Hindlimb muscle (tissue), 1 donor: ENCODE measurements around the gene MAP7D1. TPM values are rescaled to one million over a fixed set of nuclear protein-coding genes. Genes with fewer than 3 reads are reported as not detected.
"Not testable (repeated sequence)": the region's sequence is repeated elsewhere in the genome, so short reads cannot be mapped to it uniquely, and the experiment has no call there.

Experiments
- DNase-seq: peaks from one replicate; pipeline ENCODE4 v3.0.0-alpha.2; 2013
- polyA plus RNA-seq: library from polyadenylated mRNA; unstranded; fragments of 120-200 nt; gene quantifications from one replicate; pipeline ENCODE4 v1.2.1, GENCODE V29; 2013; ENCODE audit not compliant: insufficient read length

The MAP7D1 gene
- polyA plus RNA-seq, 1 donor = 161 TPM

GRCh38 chr1:36204347-36204909, 48.5 kb downstream of the MAP7D1 start:
- DNase-seq = no peak

DNA sequence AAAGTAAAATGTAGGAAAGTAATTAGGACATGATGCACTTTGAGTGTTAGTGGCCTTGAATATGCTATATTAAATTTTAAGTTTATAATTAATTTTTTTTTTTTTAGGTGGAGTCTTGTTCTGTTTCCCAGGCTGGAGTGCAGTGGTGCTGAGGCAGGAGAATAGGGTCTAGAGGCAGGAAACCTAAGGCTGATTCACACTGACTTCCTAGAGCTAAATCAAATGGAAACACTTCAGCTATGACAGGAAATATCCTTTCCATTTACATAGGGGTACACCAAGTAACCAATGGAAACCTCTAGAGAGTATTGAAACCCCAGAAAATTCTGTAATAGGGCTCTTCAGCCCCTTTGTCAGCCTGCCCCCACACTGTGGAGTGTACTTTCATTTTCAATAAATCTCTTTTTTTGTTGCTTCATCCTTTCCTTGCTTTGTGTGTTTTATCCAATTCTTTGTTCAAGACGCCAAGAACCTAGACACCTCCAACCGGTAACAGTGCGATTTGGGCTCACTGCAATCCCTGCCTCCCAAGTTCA, 50.4 kb downstream of the MAP7D1 start:
- DNase-seq = no peak

DNA sequence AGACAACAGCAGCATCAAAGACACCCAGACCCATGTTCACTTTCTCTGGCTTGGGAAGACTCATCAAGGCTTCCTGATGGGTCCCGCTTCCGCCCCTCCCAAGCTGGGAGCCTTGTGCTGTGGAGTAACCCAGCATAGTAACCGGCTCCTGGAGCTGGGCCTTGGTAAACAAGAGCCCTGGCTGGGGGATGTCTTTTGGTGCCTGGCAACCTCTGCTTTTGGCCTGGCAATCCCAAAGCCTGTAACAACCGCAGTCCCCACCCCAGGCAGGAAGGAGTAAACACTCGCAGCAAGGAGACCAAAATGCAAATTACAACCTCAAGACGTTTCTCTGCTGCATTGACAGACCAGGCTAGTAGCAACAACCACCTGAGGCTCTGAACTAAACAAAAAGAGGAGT, 51.4 kb downstream of the MAP7D1 start:
- DNase-seq = no peak

DNA sequence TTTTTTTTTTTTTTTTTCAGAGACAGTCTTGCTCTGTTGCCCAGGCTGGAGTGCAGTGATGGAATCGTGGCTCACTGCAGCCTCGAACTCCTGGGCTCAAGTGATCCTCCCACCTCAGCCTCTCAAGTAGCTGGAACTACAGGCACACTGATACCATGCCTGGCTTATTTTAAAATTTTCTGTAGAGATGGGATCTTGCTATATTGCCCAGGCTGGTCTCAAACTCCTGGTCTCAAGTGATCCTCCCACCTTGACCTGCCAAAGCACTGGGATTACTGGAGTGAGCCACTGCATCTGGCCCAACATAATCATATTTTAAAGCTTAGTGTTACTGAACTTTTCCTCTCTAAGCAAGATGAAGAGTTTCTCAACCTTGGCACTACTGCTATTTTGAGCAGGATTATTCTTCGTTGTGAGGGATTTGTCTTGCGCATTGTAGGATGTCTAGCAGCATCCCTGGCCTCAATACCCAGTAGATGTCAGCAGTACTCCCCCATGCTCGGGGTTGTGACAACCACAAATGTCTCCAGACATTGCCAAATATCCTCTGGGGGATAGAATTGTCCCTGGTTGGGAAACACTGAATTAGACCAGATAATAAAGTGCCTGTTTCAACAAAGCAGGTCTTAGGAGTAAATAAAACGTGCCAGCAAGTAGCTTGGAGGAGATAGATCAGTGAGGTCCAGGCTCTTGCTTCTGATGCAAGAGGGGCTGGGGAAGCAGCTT, 53.2 kb downstream of the MAP7D1 start:
- DNase-seq = no peak

- DNase-seq = no peak
Measured at GRCh38 chr1:36211307-36211706, 55.3 kb downstream of the MAP7D1 start.

DNA sequence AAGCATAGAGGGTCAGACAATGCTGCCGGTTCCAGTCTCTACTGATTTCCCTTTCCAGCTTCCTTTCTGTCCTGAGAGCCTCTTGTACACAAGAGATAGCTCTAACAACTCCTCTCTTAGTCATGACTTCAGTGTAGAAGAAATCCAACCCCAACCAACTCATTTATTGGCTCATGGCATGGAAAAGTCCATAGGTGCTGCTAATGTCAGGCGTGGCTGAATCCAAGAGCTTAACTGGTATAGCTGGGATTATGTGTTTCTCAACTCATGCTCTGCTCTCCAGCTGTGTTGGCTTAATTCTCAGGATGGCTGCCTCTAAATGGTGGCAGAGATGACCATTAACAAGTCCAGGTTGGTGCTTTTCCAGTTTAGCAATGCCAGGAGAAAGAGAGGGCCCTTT, 55.9 kb downstream of the MAP7D1 start:
- no peak for DNase-seq

DNA sequence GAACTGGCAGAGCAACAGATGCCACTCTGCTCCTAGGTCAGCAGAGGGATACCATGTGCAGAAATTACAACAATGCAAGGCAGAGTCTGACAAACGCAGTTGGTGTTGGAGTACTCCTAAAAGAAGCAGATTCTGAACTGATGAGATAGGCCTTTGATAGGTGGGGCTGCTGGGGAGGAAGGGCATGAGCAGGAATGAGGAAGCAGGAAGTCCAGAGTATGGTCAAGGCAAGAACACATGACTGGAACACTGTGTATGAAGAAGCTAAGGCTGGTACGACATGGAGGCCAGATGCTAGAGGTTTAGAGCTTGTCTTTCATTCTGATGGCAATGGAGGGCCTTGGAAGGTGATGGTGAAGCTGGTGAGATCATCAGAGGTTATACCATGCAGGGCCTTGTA, 56.8 kb downstream of the MAP7D1 start:
- no peak for DNase-seq

DNA sequence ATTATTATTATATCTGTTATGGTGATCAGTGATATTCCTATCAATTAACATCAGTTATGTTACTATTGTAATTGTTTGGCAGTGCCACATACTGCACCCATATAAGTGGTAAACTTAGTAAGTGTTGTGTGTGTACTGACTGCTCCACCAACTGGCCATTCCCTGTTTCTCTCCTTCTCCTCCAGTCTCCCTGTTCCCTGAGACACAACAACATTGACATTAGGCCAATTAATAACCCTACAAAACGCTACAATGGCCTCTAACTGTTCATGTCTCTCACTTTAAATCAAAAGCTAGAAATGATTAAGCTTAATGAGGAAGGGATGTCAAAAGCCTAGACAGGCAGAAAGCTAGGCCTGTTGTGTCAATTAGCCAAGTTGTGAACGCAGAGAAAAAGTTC, 61.7 kb downstream of the MAP7D1 start:
- DNase-seq = no peak

GRCh38 chr1:36221901-36222300, 65.9 kb downstream of the MAP7D1 start:
- not testable (repeated sequence) for DNase-seq

DNA sequence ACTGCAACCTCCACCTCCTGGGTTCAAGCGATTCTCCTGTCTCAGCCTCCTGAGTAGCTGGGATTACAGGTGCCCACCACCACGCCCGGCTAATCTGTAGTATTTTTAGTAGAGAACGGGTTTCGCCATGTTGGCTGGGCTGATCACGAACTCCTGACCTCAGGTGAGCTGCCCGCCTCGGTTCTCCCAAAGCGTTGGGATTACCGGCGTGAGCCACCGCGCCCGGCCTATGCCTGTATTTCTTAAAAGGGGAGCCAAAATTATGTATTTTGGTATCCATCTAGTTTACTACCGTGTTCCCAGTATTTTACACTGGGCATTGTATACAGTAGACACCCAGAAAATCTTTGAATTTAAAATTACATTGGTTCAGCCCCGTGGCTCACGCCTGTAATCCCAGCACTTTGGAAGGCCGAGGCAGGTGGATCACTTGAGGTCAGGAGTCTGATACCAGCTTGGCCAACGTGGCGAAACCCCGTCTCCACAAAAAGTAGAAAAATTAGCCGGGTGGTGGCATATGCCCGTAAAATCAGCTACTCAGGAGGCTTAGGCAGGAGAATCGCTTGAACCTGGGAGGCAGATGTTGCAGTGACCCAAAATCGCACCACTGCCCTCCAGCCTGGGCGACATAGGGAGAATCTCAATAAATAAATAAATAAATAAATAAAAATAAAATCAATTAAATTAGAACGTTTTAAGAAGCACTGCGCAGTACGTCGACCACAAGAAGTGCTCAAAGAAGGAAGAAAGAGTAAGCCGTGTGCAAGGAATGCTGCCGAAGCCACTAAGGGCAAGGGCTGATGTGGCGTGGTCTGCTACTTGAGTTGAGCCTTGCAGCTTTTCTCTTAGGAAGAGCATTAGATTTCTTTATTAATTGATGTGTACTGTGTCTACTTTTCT, 66.8 kb downstream of the MAP7D1 start:
- no peak for DNase-seq

GRCh38 chr1:36223381-36223995, 67.5 kb downstream of the MAP7D1 start:
- DNase-seq = peak; percentile 66

DNA sequence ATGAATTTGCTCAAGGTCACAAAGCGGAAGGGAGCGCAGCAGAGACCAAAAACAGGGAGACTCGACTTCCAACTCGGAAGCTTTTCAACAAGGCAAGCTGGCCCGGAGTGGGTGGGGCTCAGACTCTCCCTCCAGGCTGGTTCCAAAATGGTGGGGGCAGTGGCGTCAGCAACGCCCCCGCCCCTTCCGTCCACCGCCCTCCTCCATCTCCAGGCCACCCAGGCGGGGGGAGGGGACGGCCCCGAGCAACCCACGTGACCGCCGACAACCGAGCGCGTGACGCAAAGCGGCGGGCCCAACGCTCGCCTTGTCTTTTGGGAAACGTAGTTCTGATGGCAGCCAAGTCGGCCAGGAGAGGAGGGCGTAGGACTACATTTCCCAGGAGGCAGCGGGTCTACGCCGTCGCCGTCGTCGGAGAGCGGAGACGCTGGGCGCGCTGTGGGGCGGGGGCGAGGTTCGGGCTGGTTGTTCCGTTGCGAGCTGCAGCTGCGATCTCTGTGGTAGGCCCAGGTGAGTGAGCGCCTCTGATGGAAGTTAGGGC, 68.1 kb downstream of the MAP7D1 start, which contains the start of gene THRAP3:
TSS of gene THRAP3 (plus strand) at position 448 of the 541 bp plus-strand sequence. CDS start 58,121 bp downstream, outside the sequence.
- peak; percentile 99 for DNase-seq

GRCh38 chr1:36224537-36225282, 68.8 kb downstream of the MAP7D1 start:
- DNase-seq = no peak

DNA sequence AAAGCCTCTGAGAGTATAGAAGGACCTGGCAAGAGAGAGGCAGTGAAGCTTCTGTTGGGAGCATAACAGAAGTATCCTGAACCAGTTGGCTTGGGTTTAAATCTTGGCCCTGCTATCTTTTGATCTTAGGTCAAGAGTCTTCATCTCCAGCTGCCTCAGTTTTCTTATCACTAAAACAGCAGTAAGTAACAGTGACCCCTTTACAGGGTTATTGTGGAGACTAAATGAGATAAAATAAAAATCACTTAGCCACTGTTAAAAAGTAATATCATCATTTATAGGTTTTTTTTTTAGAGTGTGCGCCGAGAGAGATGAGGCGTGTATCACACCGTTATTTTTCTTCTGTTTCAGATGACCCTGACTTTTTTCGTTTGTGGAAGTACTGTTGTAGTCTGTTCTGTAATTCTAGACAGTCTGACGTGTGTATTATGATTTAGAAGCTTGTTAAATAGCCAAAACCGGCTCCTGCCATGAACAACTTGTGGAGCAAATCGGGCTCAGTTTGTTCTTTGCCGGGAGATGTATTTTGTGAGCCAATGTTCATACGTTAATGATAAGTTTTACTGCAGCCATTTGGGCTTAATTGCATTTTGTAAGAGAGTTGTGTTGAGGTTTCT, 69.4 kb downstream of the MAP7D1 start:
- DNase-seq = no peak

DNA sequence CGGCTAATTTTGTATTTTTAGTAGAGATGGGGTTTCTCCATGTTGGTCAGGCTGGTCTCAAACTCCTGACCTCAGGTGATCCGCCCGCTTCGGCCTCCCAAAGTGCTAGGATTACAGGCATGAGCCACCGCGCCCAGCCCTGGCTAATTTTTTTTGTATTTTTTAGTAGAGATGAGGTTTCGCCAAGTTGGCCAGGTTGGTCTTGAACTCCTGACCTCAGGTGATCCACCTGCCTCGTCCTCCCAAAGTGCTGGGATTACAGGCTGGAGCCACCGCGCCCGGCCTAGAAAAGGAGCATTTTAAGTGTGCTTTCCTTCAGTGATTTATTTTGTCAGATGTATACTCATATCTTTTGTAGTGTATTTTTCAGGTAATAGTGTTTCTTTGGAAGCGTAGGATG, 74.3 kb downstream of the MAP7D1 start:
- DNase-seq = not testable (repeated sequence)

Other genes with a start within 250 kb of the MAP7D1 start
- gene AGO3, start 225.1 kb upstream of the MAP7D1 start, polyA plus RNA-seq = 12.3 TPM
- 0.44 TPM for gene TEKT2, start 72.1 kb upstream of the MAP7D1 start, polyA plus RNA-seq
- gene ADPRS, start 67.3 kb upstream of the MAP7D1 start, polyA plus RNA-seq = 28.4 TPM
- gene COL8A2, start 30.9 kb upstream of the MAP7D1 start, polyA plus RNA-seq = 6.9 TPM
- 30.3 TPM for gene TRAPPC3, start 6.7 kb upstream of the MAP7D1 start, polyA plus RNA-seq
- 99.8 TPM for gene THRAP3, start 68.3 kb downstream of the MAP7D1 start, polyA plus RNA-seq
- gene SH3D21, start 150.2 kb downstream of the MAP7D1 start, polyA plus RNA-seq = 3.4 TPM
- 34.8 TPM for gene EVA1B, start 167.5 kb downstream of the MAP7D1 start, polyA plus RNA-seq
- gene STK40, start 229.8 kb downstream of the MAP7D1 start, polyA plus RNA-seq = 22.3 TPM
- 23.5 TPM for gene LSM10, start 241.7 kb downstream of the MAP7D1 start, polyA plus RNA-seq